ENCODE results near the gene ELF1.

DNA sequence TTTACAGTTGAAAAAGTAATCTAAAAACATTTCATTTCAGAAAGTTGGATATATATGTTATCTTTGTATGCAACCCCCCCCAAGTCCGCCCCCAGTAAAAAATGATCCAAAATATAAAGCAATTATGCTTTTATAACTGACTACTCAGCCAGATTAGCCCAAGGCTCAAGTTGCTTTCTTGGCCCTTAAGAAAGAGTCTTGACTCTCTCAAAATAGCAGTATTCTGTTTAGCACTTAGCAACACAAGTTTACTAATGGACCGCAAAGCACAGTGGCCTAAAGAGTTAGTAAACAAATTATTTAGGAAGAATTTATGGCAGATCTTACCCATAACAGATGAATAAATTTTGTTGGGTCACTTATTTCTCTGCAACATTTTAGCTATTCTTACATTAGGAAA, 86.9 kb downstream of the ELF1 start:
- TF ChIP-seq CTCF (conservative IDR thresholded peaks at IDR 0.05; ENCODE audit: low read depth, low read length) (no peak), EZH2 (IDR thresholded peaks at IDR 0.05; ENCODE audit: low read length, unreplicated experiment) (no peak), EZH2phosphoT487 (IDR thresholded peaks at IDR 0.05; ENCODE audit: borderline replicate concordance, low read length) (no peak)

Data from PC-3 (cell line).